NCI-H1417 (cell line): ENCODE measurements around the gene STAT6.

Experiments used
- DNase-seq, 3 experiments: peaks; one replicate each; lab custom pipeline; 2025; lab: John Stamatoyannopoulos, UW

The STAT6 gene

DNA sequence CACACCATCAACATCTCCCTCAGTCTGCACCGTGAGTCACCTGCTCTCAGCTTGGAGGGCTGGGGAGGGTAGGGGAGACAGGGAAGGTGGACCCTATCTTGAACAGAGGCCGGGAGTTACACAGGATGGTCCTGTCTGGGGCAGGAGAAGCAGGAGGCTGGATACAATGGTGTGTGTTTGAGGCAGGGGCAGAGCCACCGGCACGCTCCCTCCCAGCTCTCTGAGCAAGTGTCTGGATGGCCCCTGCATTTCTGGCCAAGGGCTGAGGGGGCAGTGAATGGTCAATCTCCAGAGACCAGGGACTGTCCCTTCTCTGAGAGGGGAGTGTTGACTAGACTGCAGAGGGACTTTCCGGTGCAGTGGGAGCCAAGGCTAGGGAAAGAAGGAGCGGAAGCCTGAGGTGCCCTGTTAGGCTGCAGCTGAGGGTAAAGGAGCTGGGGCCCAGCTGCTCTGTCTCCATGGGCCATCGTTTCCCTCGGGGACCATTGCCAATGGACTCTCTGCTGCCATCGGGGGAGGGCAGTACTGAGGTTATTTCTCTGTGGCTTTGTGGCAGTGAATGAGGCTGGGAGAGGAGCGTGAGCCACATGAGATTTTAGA lies 34.4 kb upstream of the STAT6 start:
- no peak for DNase-seq

DNA sequence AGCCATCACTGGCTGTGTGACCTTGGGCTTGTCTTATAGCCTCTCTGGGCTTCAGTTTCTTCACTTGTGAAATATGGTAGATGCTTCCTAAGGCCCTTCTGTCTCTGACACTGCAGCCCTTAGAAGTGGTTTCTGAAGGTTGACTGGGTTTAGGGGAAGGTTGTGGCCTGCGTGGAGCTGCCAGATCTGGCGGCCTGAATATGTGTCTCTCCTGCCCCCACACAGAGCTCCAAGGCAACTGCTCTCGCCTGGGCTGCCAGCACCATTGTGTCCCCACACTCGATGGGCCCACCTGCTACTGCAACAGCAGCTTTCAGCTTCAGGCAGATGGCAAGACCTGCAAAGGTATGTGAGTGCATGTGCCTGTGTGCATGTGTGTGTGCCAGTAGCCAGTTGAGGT lies 32.3 kb upstream of the STAT6 start:
- no peak for DNase-seq

DNA sequence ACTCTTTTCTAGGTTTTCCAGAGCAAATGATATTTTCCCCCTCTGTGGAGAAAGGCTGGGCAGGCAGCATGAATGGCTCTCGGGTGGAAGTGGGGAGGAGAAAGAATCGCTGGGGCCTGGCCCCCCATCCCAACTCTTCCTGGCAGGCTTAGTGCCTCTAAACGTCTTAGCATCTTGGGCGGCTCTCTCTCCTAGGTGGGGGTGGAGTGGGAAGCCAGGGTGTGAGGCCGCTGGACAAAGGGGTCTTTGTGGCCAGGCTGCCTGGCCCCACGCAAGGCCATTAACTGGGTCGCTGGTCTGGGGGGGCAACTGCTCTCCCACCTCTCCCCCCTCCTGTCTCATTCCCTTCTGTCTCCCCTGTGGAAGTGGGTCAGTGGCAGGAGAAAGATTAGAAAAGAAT lies 31.6 kb upstream of the STAT6 start:
- DNase-seq: no peak

DNA sequence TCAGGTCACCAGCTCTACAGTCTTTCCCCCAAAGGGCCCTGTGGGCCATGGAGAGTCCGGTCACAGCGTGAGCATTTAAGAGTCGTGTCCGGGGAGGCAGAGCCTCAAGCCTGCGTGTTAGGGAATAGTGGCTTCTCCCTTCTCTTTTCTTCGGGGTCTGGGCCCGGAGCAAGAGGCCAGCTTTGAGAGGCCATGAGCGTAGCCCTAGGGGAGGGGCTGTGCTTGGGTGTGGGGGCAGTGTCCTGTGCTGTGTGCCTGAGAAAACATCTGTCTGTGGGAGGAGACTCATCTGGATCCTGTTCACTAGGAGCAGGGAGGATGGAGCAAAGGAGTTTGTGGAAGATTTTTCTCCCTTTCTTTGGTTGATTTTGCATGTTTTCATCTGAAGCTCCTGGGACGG lies 31.0 kb upstream of the STAT6 start:
- no peak for DNase-seq

DNA sequence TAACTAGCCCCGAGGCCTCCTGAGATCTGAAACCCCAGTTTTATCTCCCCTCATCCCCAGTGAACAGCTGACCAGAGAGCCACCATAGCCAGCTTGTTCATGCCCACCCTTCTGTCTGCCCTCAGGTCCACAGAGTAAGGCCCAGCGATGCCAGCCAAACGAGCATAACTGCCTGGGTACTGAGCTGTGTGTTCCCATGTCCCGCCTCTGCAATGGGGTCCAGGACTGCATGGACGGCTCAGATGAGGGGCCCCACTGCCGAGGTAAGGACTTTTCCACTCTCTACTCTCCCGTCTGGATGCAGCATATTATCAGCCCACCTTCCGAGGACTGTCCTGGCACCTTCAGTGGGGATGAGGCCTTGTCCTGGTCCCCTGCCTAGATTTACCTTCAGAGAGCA lies 30.1 kb upstream of the STAT6 start:
- DNase-seq: no peak

DNA sequence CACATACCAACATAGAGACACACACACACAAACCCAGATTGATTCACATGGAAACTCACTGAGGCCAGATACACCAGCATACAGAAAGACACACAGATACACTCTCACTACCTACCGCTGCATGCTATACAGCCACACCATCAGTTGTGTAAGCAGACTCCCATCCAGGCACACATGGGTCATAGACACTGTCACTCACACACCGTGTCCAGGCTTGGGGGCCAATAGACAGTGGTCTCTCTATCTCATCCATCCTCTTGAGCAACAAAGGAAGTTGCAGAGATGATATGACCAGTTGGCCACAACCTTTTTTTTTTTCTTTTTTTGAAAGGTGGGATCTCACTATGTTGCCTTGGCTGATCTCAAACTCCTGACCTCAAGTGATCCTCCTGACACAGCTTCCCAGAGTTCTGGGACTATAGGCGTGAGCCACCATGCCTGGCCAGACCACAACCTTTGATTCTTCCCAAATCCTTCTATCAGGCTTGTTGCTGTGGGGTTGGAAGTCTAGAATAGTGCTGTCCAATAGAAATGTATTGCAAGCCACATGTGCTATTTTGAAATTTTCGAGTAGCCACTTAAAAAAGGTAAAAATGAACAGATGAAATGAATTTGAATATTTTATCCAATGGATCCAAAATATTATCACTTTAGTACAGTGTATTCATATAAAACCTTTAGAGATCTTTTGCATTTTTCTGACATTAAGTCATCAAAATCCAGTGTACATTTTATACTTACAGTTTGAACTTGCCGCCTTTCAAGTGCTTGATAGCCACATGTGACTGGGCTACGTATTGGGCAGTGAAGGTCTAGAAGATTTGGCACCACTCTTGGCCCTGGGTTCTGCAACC lies 28.9 kb upstream of the STAT6 start:
- no peak for DNase-seq

DNA sequence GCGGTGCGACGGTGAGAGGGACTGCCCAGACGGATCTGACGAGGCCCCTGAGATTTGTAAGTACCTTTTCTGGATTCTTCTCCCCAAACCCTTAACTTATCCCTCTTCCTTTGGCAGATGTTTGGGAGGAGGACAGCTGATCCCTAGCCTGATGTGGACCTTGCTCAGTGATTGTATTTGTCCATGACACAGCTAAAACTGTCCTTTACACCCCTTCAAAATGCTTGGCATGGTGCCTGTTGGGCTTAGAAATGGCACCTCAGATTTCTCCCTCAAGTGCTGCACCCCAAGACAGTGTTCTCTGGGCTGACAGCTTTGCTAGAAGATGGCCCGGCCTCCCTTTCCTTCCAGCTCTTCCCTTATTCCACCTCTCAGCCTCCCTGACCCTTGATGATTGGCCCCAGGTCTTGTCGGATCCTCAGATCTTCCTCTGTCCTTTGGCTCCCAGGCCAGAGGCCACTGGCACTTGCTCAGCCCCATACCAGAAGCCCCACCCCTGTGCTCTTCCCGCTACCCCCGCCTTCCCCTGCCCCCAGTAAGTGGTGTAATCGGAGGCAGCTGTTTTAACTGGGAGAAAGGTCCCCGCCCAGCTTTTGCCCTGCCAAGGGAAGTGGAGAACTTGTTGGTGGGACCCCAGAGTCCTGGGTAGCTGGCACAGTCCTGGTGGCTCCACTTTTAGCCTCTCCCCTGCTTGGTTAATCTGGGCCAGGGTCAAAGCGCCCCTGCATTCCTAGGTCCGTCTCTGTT lies 27.5 kb upstream of the STAT6 start:
- DNase-seq: no peak

DNA sequence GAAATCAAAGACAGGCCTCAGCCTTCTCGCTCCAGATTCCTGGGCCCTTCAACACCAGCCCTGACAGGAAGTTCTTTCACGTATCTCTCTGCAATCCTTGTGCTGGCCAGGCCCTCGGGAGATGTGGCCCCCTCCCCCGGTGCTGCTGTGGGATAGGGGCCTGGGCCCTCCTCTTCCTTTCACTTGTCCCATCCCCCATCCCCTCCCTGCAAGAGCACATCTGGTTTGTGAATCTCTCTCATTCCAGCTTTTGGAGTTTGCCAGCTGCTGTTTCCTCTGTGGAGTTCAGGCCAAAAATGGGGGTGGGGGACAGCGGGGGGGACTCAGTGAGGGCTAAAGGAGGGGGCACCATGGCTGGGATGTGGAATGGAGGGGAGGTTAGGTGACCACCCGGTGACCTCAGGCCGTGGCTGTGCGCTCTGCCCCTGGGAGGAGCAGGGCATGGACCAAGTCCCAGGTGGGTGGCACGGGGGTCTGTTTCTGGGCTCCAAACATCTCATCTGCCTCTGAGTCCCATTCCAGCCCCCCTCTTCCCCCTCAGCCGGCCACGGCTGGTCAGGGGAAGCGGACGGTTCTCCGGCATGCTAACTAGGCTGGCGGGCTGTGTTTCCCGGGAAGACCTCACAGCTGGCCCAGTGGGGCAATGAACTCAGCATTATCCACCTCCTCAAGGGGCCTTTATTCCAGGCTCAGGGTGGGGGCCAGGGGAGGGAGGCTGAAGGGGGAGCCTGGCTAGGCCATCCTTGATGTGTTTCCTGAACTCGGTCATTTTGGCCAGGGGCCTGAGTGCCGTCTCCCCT lies 24.6 kb upstream of the STAT6 start:
- DNase-seq: no peak

DNA sequence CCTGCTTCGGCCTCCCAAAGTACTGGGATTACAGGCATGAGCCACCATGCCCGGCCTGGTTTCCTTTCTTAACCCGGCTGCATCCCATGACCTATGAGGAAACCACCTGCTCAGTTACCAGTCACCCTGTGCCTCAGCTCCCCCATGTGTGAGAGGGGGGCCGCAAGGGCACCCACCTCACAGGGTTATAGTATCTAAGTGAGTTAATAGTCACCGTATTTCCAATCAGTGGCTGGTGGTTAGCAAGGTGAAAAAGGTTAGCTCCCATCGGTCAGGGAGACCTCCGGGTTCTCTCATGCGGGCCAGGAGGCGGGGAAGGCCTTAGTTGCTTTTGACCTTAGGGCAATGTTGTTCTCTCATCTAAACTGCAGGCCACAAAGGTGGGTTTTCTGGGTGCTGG lies 23.8 kb upstream of the STAT6 start:
- DNase-seq: no peak

DNA sequence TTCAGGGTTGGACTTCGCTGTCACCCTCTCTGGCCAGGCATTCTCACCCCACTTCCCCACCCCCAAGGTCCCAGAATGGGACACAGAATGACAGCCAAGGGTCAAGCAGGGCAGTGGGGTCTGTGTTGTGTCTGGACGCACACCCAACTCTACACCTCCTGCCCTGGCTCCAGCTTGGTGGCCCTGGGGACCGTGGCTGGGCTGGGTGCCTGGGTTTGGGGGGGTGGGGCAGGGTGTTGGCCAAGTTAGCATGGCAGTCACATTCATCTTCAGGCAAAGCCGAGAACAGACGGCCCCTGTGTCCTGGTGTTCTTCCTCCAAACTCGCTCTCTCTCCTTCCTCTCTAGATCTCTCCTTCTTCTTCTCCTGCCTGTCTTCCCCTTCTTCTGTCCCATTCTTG lies 22.8 kb upstream of the STAT6 start:
- no peak for DNase-seq

DNA sequence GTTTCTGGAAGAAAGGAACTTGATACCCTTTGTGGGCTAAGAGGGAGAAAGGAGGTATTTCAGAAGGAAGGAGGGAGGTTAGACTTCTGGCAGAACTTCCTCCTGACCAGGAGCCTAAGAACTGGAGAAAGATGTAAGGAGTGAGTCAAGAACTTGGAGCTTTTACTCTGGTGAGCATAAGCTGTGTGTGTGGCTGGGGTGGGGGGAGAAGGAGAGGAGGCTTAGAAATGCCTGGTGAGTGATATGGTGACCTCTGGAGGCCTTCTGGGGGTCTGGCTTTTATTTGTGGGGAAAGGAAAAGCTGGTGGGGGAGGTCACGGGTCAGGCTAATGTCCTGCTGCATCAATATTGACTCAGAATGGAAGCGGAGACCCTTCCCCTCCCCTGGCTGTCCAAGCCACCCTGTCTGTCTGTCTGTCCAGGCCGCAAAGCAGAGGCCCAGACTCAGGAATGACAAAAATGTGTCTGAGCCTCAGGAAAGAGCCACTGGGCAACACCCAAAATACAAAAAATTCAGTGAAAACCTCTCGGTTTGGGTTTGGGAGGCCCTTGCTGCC lies 21.9 kb upstream of the STAT6 start:
- DNase-seq: no peak

DNA sequence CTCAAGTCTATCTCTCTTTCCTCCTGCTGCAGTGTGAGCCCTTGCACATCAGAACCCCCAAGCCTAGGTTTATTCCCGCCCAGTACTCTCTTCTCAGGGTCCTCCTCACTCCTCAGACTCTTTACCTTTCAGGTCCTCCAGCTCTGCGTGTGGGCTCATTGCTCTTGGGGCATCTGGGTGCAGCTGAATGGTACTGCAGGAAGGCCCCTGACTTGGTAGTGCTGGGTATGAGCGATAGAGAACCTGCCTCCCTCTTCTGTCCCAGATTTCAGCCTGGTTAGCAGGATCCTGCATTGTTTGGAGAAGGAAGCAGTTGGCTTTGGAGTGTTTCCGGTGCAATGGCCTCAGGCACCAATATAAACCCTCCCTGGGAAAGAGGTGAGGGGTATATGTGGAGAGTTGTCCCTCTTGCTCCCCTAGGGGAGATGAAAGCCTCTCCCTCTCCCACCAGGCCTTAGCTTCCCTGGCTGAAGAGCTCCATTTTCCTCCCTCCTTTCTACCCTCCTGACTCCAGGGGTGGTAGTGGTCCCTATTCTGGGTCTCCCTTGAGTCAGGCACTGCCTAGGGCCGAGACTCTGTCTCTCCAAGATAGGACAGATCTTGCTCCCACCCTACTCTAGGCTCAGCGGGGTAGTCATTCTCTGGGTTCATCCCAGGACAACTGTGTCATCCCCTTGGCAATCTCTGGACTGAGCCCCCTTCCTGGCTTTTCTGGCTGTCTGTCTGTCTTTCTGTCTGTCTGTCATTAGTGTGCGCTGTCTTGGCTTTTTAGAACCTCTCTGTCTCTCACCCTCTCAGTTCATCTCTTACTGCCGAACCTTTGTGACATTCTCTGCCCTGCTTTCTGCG lies 21.0 kb upstream of the STAT6 start:
- DNase-seq: peak in 2 of 3 experiments; percentile 21 to 48

DNA sequence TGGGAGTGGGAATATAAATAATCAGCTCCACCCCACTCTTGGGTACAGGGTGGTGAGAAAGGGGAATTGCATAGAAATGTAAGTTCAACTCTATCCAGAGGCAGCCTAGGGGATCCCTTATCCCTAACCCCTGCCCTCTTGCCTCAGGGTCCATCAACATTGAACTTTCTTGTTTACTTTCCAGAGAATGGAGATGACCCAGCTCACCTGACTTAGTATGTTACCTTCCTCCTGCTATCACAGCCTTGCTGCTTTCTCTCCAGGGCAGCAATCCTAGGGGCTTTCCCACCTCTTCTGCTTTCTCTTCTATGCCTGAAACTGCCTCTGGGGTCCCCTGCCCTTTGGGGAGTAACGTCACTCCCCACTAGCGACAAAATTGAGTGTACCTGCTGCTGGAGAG lies 19.8 kb upstream of the STAT6 start:
- no peak for DNase-seq

DNA sequence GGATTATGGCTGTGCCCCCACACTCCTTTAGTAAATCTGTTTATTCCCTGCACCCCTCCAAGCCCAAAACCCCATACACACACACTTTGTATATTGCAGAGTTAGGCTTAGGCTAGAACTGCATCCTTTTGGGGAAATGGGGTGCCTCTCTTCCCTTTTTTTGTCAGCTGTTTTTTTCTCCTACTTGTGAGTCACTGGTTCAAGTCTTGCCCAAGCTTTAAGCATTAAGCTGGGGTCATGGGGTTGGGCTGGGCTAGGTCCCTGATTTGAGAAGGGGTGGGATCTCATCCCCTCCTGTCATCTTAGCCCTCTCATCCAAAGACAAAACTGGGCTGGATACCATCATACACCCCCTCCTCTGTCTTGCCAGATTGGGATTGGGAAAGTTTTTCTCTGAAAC lies 18.7 kb upstream of the STAT6 start:
- DNase-seq: no peak

DNA sequence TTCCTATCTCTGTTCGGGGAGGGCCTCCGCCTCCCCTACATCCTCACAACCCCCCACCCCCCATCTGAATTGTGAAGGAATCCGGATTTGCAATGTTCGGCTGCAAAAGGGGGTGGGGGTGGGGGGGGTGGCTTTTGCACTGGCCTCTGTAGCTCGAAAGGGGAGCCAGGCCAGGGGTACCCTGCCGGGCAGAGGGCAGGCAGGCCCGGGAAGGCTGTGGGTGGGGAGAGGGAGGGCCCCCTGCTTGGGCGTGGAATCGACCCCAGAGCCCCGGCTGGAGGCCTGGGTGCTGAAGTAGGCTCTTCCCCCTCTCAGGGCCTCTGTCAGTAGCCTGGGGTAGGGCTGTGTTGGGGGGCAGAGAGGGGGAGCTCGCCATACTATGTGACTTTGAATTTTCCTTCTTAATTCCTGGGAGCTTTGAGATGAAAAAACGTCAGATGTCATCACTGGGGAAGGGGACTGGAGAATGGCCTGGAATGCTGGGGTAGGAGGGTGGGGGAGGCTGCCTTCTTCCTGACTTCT lies 18.2 kb upstream of the STAT6 start:
- DNase-seq: no peak

DNA sequence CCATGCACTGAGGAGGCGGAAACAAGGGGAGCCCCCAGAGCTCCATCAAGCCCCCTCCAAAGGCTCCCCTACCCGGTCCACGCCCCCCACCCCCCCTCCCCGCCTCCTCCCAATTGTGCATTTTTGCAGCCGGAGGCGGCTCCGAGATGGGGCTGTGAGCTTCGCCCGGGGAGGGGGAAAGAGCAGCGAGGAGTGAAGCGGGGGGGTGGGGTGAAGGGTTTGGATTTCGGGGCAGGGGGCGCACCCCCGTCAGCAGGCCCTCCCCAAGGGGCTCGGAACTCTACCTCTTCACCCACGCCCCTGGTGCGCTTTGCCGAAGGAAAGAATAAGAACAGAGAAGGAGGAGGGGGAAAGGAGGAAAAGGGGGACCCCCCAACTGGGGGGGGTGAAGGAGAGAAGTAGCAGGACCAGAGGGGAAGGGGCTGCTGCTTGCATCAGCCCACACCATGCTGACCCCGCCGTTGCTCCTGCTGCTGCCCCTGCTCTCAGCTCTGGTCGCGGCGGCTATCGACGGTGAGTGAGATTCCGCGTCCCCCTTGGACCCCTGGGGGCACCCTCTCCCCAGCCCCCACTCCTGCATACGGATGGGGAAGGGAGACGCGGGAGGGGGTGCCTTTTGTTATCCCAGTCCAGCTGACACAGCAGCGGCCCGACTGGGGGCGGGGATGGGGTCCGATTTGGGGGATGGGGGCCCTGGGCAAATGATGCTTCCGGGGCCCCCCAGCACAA lies 17.5 kb upstream of the STAT6 start:
- peak in 2 of 3 experiments; percentile 62 to 64 for DNase-seq

DNA sequence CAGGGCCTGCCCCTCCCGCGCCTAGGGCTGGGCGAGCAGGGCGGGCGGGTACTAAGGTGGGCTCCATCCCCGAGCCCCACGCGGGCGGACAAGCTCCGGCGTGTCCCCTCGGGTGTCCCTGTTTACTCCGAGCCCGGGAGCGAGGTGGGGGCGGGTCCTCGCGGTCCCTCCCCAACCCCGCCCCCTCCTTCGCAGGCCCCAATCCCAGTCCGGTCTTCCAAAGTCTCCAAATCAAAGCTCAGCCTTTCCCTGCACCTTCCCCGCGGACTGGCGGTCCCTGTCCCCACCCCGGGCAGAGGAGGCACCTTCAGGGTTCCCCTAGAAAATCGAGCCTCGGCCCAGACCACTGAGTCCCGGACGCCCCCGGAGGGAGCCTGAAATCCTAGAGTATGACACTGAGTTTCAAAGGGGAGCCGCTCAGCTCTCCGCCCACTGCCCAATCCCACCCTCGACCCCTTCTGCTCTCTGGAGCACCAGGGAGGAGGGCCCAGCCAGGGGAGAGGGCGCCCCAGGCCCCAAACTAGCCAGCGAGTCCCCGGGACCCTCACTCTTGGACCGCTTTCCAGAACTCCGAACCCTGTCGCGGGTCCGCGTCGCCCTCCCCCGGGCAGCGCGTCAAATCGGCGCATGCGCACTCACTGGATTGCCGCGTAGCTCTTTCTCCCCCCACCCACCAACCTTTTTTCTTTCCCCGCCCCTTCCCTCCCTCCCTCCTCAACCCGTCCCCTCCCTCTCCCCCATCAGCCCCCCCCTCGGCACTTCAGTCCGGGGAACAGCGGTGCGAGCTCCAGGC lies 16.8 kb upstream of the STAT6 start, which contains the start of gene LRP1:
LRP1 (plus strand) TSS at position 758 of the 793 bp plus-strand sequence. CDS start 482 bp downstream, outside the sequence.
- DNase-seq: peak; percentile 91 to 93 (median 92)

DNA sequence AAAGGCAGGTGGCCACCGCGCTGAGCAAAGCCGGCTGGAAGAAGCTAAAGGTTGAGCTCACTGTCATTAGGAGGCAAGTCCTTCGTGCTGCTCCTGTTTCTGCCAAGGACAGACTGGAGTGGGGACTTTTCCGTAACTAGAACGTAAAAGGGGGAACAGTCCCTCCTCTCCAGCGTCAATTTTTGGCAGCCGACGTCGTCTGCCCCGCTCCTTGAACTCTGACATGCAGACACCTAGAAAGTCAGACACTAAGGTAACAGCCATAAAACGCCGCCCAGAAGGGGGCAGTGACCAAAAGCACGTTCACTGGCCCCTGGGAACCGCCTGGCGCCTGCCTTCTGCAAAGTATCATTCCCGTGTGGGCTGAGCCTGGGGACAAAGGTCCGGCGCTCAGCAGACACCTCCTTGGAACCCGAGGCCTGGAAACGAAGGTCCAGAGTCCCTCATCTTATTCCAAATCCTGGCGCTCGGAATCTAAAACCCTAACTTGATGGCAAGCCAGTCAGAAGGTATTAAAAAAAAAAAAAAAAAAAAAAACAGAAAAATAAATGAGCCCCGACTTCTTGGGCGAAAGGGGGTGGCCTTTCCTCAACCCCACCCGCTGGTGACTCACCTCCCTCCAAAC lies 16.1 kb upstream of the STAT6 start:
- peak; percentile 36 to 82 (median 70) for DNase-seq

DNA sequence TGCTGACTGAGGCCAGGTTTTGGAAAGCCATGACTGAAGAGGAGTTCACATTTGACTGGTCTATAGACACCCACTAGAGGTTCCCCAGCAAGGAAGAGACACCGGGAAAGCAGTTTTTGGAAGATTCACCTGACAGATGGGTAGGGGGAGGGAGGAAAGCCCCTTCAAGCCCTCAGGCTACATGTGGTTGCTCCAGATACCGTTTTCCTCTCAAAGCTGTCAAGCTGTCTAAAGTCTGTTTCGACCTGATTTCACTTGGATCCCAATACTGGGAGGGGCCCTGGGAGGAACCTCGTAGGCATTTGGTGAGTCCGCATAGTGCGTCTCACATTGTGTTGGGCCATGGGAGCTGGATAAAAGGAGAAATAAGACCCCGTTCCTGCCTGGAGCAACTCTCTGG lies 15.4 kb upstream of the STAT6 start:
- DNase-seq: no peak
